Measurements from ENCODE around the gene TNIK. TPM values are rescaled to one million over a fixed set of nuclear protein-coding genes. Genes with fewer than 3 reads are reported as not detected.

The TNIK gene
- total and polyA plus RNA-seq, 2 donors from 2014 or later: 3.6 to 48.9 TPM

DNA sequence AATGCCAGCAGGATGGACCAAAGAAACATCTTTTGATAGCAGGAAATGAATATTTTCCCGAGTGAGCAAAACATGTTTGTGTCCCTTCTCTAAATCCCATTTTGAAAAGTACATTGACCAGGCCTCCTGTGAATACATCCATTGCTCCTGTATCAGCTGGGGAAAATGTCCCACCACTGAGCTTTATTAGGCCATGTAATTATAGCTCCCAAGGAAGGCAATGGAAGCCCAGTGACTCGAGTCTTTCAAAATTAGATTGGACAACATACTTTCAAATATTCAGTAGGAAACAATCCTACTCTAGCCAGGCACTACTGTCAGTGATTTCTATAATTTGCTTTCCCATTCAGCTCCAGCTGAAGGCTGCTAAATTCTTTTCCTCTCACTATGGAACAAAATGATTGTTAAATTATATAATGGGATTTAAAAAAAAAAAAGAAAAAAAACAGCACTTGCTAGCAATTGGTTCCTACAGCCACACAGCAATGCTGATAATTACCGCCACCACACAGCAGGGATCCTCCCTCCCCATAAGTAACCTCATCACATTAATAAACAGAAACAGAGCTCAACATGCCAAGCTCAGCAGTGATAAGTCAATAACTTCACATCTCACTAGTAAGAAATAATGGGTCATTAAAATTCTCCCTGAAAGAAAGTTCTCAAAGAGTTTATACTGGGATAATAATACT is 261.3 kb downstream of the TNIK start:
- H3K36me3 ChIP-seq (ENCODE audit: control insufficient read depth in 2 of 3, insufficient read depth in 3 of 3, low read length in 3 of 3): no peaks in the 10 kb centered on the region
- DNase-seq: no peak
- no peaks in the 10 kb centered on the region for H3K9me3 ChIP-seq (ENCODE audit: control insufficient read depth in 2 of 3, insufficient read depth in 1 of 3, low read length in 3 of 3)
- intact Hi-C loops (cut with DNase I): no loop called here
- TF ChIP-seq, protein P1, sequence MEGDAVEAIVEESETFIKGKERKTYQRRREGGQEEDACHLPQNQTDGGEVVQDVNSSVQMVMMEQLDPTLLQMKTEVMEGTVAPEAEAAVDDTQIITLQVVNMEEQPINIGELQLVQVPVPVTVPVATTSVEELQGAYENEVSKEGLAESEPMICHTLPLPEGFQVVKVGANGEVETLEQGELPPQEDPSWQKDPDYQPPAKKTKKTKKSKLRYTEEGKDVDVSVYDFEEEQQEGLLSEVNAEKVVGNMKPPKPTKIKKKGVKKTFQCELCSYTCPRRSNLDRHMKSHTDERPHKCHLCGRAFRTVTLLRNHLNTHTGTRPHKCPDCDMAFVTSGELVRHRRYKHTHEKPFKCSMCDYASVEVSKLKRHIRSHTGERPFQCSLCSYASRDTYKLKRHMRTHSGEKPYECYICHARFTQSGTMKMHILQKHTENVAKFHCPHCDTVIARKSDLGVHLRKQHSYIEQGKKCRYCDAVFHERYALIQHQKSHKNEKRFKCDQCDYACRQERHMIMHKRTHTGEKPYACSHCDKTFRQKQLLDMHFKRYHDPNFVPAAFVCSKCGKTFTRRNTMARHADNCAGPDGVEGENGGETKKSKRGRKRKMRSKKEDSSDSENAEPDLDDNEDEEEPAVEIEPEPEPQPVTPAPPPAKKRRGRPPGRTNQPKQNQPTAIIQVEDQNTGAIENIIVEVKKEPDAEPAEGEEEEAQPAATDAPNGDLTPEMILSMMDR (IDR thresholded peaks at IDR 0.05; ENCODE audit: borderline replicate concordance, extremely low read depth, insufficient read depth): no peak
- no peak overlapping the region for H3K27ac ChIP-seq (ENCODE audit: low read depth in 2 of 2, low read length in 2 of 2)
- H3K4me3 ChIP-seq (ENCODE audit: low read length in 3 of 3): no peak overlapping the region
- no peak overlapping the region for H3K9ac ChIP-seq (ENCODE audit: low read length in 3 of 3)
- H3K27me3 ChIP-seq (ENCODE audit: control insufficient read depth, insufficient read depth, low read length): no peaks in the 10 kb centered on the region
- H3K4me1 ChIP-seq (ENCODE audit: control insufficient read depth in 2 of 3, insufficient read depth in 2 of 3, low read depth in 1 of 3, low read length in 3 of 3): no peaks in the 10 kb centered on the region
- FAIRE-seq: no peak

DNA sequence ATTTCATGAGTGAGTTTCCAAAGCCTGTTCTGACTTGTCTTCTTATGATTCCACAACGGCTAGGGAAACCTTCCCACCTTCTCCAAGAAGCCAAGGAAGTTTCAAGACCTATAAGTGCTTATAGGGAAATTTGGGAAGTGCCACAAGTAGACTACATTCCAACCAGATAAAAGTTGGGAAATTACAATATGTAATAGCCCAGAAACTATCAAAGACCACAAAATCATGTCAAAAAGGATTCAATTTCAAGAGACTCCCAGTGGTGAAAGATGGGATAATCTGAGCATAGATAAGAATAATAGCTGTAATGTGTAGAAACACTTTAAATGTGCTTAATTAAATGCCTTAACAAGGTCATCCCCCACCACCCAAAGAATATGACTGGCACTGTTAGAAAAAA is 264.5 kb downstream of the TNIK start:
- H3K27ac ChIP-seq (ENCODE audit: low read depth in 2 of 2, low read length in 2 of 2): no peak overlapping the region
- intact Hi-C loops (cut with DNase I): no loop called here
- H3K9ac ChIP-seq (ENCODE audit: low read length in 3 of 3): no peak overlapping the region
- H3K4me1 ChIP-seq (ENCODE audit: control insufficient read depth in 2 of 3, insufficient read depth in 2 of 3, low read depth in 1 of 3, low read length in 3 of 3): no peaks in the 10 kb centered on the region
- H3K4me3 ChIP-seq (ENCODE audit: low read length in 3 of 3): no peak overlapping the region
- no peaks in the 10 kb centered on the region for H3K9me3 ChIP-seq (ENCODE audit: control insufficient read depth in 2 of 3, insufficient read depth in 1 of 3, low read length in 3 of 3)
- FAIRE-seq: no peak
- no peaks in the 10 kb centered on the region for H3K36me3 ChIP-seq (ENCODE audit: control insufficient read depth in 2 of 3, insufficient read depth in 3 of 3, low read length in 3 of 3)
- TF ChIP-seq, protein P1 (IDR thresholded peaks at IDR 0.05; ENCODE audit: borderline replicate concordance, extremely low read depth, insufficient read depth): no peak
- no peaks in the 10 kb centered on the region for H3K27me3 ChIP-seq (ENCODE audit: control insufficient read depth, insufficient read depth, low read length)
- DNase-seq: no peak

DNA sequence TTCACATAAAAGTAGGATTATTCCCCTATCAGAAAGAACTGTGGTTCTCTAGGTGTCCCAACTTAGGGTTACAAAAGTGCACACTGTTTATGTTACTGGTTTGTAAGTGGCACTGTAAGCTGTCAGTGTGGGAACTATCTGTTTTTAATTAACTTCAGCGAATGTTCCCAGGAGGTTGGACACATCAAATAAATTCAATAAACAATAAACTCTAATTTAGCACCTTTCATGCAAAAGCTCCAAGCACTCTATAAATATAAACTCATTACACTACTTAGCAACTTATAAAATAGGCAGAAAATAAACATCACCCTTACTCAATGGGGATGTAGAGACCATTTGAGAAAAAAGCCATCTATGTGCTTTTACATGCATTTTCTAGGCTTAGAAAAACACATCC is 265.2 kb downstream of the TNIK start:
- DNase-seq (no peak), FAIRE-seq (no peak)
- Histone ChIP-seq H3K27ac (ENCODE audit: low read depth in 2 of 2, low read length in 2 of 2) (no peak overlapping the region), H3K4me3 (ENCODE audit: low read length in 3 of 3) (no peak overlapping the region), H3K27me3 (ENCODE audit: control insufficient read depth, insufficient read depth, low read length) (no peaks in the 10 kb centered on the region), H3K9ac (ENCODE audit: low read length in 3 of 3) (no peak overlapping the region), H3K4me1 (ENCODE audit: control insufficient read depth in 2 of 3, insufficient read depth in 2 of 3, low read depth in 1 of 3, low read length in 3 of 3) (no peaks in the 10 kb centered on the region), H3K36me3 (ENCODE audit: control insufficient read depth in 2 of 3, insufficient read depth in 3 of 3, low read length in 3 of 3) (no peaks in the 10 kb centered on the region), H3K9me3 (ENCODE audit: control insufficient read depth in 2 of 3, insufficient read depth in 1 of 3, low read length in 3 of 3) (no peaks in the 10 kb centered on the region)
- intact Hi-C loops (cut with DNase I): no loop called here
- TF ChIP-seq, protein P1 (IDR thresholded peaks at IDR 0.05; ENCODE audit: borderline replicate concordance, extremely low read depth, insufficient read depth): no peak

DNA sequence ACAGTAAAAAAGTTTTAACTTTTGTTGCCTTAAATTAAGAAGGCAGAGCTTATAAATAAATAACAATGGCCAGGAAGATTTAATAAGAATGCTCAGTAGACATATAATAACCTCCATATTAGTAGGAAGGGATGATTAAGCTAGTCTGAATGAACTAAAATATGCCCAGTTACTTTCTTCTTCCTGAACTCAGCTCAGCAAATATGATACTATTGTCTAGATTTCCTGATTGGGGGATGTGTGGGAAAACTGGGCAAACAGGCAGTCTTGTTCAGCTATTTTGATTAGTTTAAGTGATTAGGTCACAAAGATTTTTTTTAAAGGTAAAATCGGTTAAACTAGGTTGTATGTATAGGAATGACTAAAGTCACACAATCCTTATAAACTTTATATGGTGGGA is 266.5 kb downstream of the TNIK start:
- no peak for DNase-seq
- Histone ChIP-seq H3K4me1 (ENCODE audit: control insufficient read depth in 2 of 3, insufficient read depth in 2 of 3, low read depth in 1 of 3, low read length in 3 of 3) (no peaks in the 10 kb centered on the region), H3K27ac (ENCODE audit: low read depth in 2 of 2, low read length in 2 of 2) (no peak overlapping the region), H3K9me3 (ENCODE audit: control insufficient read depth in 2 of 3, insufficient read depth in 1 of 3, low read length in 3 of 3) (no peaks in the 10 kb centered on the region), H3K36me3 (ENCODE audit: control insufficient read depth in 2 of 3, insufficient read depth in 3 of 3, low read length in 3 of 3) (no peaks in the 10 kb centered on the region), H3K9ac (ENCODE audit: low read length in 3 of 3) (no peak overlapping the region), H3K4me3 (ENCODE audit: low read length in 3 of 3) (no peak overlapping the region), H3K27me3 (ENCODE audit: control insufficient read depth, insufficient read depth, low read length) (no peaks in the 10 kb centered on the region)
- no peak for FAIRE-seq
- intact Hi-C loops (cut with DNase I): no loop called here
- TF ChIP-seq, protein P1 (IDR thresholded peaks at IDR 0.05; ENCODE audit: borderline replicate concordance, extremely low read depth, insufficient read depth): no peak

All from kidney (tissue), 14 donors.